Inflammatory macrophage treated with lipopolysaccharide for 1 hour (primary cell): ENCODE data around the gene KDM6B.

Experiments
- DNase-seq, 2 donors: peaks; one replicate each; pipeline ENCODE4 v3.0.0-alpha.2; 2020 to 2022

Gene KDM6B

GRCh38 chr17:7882629-7883028, 48.6 kb downstream of the KDM6B start:
- DNase-seq, result no peak
